Kidney epithelial cell (primary cell): ENCODE results near the gene S100A2. TPM values are rescaled to one million over a fixed set of nuclear protein-coding genes. Genes with fewer than 3 reads are reported as not detected.

ENCODE experiments used
- DNase-seq: peaks from one replicate; pipeline ENCODE4 v3.0.0-alpha.2; 2010; ENCODE audit warnings: low read depth
- H3K27me3 ChIP-seq: 2 replicates; pipeline ENCODE4 v1.6.0; 2011; ENCODE audit warnings: low read length; ENCODE audit not compliant: control insufficient read depth, insufficient read depth
- H3K36me3 ChIP-seq: 2 replicates; pipeline ENCODE4 v1.5.1; 2011; ENCODE audit warnings: low read length; ENCODE audit not compliant: control insufficient read depth, insufficient read depth
- H3K4me3 ChIP-seq: 2 replicates; pipeline ENCODE4 v1.5.1; 2011; ENCODE audit warnings: low read depth, mild to moderate bottlenecking, control low read depth, low read length
- total RNA-seq: library from RNA; depleted of rRNA; stranded (reverse); fragments of >200 nt; gene quantifications from 2 replicates; pipeline ENCODE4 v1.2.3, GENCODE V29; 2015
- TF ChIP-seq, protein P1 (sequence below): IDR thresholded peaks from 2 replicates; pipeline ENCODE4 v1.5.1; 2011; ENCODE audit warnings: mild to moderate bottlenecking, moderate library complexity, low read length, control low read depth, inconsistent platforms; ENCODE audit not compliant: insufficient read depth, poor library complexity, severe bottlenecking

S100A2 gene
- total RNA-seq, 1 donor from 2014 or later, result 27.5 TPM

DNA sequence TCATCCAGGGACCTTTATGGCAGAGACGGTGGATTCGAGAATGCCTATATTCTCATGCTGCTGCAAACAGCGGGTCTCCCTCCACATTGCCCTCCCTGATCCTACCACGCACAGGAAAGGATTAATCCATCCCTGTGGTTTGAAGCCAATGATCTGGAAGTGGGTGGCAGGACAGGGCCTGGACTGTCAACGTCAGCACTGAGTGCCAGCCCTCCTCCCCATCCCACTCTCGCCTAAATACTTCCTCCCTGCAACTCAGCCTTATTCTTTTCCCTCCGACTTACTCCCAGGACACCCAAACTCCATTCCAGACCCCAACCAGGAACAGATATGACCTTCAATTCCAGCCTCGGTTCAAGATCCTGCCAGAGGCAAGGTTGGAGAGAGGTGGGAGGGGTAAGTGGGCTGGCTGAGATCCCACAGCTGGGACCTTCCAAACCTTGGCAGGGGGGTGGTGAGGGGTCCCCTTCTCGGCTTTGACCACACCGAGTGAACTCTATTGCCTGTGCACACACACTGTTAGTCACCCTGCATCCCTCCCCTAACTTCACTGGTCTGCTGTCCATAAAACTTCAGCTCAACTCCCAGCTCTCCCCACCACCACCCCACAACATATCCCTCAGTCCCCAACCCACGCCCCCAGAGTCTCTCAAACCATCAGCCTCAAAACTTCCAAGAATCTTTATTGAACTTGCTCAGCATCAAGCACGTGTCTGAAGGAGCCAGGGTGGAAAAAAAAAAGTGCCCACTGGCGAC is 22.5 kb downstream of the S100A2 start:
- DNase-seq, result no peak
- Histone ChIP-seq H3K36me3 (no peaks in the 10 kb centered on the region), H3K27me3 (no peaks in the 10 kb centered on the region), H3K4me3 (no peak overlapping the region)
- TF ChIP-seq, protein P1, sequence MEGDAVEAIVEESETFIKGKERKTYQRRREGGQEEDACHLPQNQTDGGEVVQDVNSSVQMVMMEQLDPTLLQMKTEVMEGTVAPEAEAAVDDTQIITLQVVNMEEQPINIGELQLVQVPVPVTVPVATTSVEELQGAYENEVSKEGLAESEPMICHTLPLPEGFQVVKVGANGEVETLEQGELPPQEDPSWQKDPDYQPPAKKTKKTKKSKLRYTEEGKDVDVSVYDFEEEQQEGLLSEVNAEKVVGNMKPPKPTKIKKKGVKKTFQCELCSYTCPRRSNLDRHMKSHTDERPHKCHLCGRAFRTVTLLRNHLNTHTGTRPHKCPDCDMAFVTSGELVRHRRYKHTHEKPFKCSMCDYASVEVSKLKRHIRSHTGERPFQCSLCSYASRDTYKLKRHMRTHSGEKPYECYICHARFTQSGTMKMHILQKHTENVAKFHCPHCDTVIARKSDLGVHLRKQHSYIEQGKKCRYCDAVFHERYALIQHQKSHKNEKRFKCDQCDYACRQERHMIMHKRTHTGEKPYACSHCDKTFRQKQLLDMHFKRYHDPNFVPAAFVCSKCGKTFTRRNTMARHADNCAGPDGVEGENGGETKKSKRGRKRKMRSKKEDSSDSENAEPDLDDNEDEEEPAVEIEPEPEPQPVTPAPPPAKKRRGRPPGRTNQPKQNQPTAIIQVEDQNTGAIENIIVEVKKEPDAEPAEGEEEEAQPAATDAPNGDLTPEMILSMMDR, result no peak

DNA sequence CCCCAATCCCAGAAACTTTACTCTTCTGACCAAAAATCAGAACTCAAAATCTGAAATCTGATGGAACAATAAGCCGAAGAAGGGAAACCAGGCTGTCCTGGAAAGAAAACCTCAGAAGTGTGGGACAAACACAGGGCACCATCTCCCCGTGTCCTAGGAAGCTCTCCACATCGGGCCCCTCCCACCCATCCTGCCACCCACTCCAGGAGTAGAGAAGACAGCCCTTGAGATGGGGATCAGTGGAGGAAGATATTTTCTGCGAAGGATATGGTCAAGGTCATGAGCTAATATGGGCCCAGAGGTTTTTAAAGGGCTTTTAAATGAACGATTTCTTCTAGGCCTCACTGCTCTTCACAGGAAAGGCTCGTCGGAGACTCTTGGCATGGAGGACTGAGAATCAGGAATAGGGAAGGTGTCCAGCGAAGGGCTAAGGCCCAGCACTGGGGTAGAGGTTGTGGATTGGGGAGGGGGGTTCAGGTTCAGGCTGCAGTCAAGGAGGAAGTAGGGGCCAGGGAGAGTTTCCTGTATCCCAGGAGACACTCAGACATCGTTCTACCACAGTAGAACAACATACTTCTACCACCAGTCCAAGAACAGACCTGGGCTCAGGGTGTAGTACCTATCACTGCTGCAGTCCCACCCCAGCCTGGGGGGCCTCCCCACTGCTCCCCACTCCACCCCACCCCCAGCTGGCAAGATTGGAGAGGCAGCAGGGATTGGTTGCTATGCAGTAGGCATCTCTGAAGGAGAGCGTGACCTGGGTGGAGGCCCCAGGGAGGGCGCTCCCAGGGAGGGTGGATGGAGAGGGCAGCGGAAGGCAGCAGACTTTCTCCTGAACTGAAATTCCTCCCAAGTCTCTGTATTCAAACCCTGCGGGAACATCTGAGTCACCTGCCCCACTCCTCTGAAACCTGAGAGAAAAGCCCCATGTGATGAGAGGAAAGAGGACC is 23.7 kb downstream of the S100A2 start:
- DNase-seq, result no peak
- Histone ChIP-seq H3K4me3 (no peak overlapping the region), H3K27me3 (no peaks in the 10 kb centered on the region), H3K36me3 (no peaks in the 10 kb centered on the region)
- TF ChIP-seq, protein P1, result no peak

DNA sequence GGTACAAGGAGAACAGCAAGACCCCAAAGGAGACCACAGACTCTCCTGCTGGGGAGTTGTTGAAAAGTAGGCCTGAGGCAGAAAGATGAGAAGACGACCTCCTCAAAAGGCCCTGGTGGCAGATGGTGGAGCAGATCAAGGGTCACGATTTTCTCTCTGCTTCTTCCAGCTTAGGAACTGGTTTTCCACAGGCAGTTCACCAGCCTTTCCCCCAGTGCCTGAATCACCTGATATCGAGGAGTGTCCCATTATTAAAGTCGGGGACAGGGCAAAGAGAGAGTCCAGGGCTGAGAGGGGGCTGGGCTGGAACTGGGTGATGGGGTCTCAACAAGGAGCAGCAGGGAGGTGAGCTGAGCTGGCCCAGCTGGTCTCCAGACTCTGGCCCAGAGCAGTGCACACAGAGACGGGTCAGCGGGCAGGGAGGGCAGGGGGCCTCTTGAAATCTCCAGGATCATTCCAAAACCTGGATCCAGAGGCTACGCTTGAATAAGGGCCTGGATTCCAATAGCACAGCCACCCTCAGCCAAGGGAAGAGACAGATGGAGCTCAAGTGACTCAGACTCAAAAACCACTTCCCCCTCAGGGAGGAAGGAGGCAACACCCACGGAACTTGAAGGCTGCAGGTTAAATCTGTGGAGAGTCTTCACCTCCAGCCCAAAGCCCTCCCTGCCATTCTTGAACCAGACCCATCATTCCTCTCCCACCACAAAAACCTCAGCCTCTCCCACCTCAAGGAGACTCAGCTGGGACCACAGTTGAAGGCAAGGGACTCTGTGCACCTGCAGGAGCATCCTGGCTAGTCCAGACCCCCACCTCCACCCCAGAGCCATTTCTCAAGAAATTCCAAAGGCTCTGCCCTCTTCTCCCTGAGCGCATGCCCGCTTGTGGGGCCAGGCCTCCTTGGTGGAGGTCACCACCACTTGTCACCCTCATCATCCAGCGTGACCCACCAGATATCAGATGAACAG is 25.0 kb downstream of the S100A2 start, which contains the start of gene S100A5:
Gene S100A5, minus strand, starts transcription at position 541 of the 968 bp plus-strand sequence. CDS start 743 bp downstream, outside the sequence.
- TF ChIP-seq, protein P1, result no peak

DNA sequence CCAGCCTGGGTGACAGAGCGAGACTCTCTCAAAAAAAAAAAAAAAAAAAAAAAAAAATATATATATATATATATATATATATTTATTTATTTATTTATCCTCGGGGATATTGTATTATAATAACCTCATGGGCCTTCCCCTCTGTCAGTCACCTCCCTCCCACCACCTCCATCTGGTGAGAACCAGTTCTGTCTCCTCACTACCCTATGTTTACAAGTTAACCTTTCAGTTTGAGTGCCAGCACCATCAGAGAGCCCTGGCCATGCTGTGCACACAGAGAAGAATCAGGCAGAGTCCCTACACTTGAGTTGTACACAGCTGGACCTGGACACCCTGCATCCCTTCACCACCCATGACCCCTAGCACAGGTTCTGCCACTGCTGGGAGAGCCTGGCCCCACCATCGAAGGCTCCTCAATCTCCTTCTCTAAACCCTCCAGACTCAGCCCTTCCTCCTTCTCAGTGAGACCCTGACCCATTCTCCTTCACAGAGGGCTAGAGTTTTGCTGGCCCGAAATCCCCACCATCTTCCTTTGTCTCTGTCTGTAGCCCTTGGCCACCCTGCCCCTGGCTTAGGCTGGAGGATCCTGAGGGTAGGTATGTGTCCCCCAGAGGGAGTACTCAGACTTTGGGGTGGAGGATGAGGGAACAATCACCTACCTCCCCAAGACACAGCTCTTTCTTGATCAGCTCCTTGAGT is 26.1 kb downstream of the S100A2 start:
- DNase-seq, result no peak
- H3K27me3 ChIP-seq, result no peaks in the 10 kb centered on the region
- TF ChIP-seq, protein P1, result no peak
- H3K4me3 ChIP-seq, result no peak overlapping the region
- H3K36me3 ChIP-seq, result no peaks in the 10 kb centered on the region

More for the DNA sequence above, 25.0 kb downstream of the S100A2 start, which contains the start of gene S100A5:
- H3K36me3 ChIP-seq, result no peaks in the 10 kb centered on the region
- no peak within 1 kb of the TSS for H3K4me3 ChIP-seq
- peak; percentile 68 for DNase-seq
- no peaks in the 10 kb centered on the region for H3K27me3 ChIP-seq
